Calu3 (cell line): Measurements from ENCODE around the gene ABCA4. TPM values are rescaled to one million over a fixed set of nuclear protein-coding genes. Genes with fewer than 3 reads are reported as not detected.

Source experiments
- BruUV-seq: library from RNA; stranded (reverse); fragments of 400-500 nt; replicated peaks from 2 replicates; lab custom pipeline; 2021; lab: Mats Ljungman, UMichigan
- CTCF ChIA-PET: fragments of 300-600 bp; sonication (Branson Sonifier 250); formaldehyde crosslinking; loops from one replicate; lab custom pipeline; 2022; ENCODE audit warnings: antibody characterized with exemption; lab: Charles Lee
- DNase-seq: peaks from one replicate; pipeline ENCODE4 v3.0.0; 2022
- H3K27ac Mint-ChIP-seq: one replicate; pipeline ENCODE4 v1.8.0; 2022; ENCODE audit warnings: mixed read lengths; ENCODE audit not compliant: unreplicated experiment
- H3K27me3 Mint-ChIP-seq: one replicate; pipeline ENCODE4 v1.8.0; 2022; ENCODE audit warnings: mixed read lengths; ENCODE audit not compliant: unreplicated experiment
- H3K36me3 Mint-ChIP-seq: one replicate; pipeline ENCODE4 v1.8.0; 2022; ENCODE audit warnings: mild to moderate bottlenecking, moderate library complexity, mixed read lengths; ENCODE audit not compliant: insufficient read depth, unreplicated experiment
- H3K4me1 Mint-ChIP-seq: one replicate; pipeline ENCODE4 v1.8.0; 2022; ENCODE audit warnings: mild to moderate bottlenecking, low read depth, mixed read lengths; ENCODE audit not compliant: unreplicated experiment
- H3K4me3 Mint-ChIP-seq: one replicate; pipeline ENCODE4 v1.8.0; 2022; ENCODE audit warnings: mild to moderate bottlenecking, low read depth, moderate library complexity, mixed read lengths; ENCODE audit not compliant: unreplicated experiment
- H3K9me3 Mint-ChIP-seq: one replicate; pipeline ENCODE4 v1.8.0; 2022; ENCODE audit warnings: low read depth, mixed read lengths; ENCODE audit not compliant: unreplicated experiment
- intact Hi-C: fragments of 100-400 bp; cut with micrococcal nuclease; formaldehyde crosslinking; loops from one replicate; pipeline ENCODE4 v1.10.0; 2022; ENCODE audit not compliant: unreplicated experiment
- total RNA-seq: library from RNA; stranded (reverse); gene quantifications from 2 replicates; pipeline ENCODE4 v1.2.3, GENCODE V29; 2022
- TF ChIP-seq, protein P1 (sequence below): fragments of 200-600 bp; IDR thresholded peaks from one replicate; pipeline ENCODE4 v1.8.0; 2022; ENCODE audit warnings: antibody characterized with exemption; ENCODE audit not compliant: unreplicated experiment

The ABCA4 gene
- total RNA-seq, 1 experiment from 2014 or later: 0.31 TPM

DNA sequence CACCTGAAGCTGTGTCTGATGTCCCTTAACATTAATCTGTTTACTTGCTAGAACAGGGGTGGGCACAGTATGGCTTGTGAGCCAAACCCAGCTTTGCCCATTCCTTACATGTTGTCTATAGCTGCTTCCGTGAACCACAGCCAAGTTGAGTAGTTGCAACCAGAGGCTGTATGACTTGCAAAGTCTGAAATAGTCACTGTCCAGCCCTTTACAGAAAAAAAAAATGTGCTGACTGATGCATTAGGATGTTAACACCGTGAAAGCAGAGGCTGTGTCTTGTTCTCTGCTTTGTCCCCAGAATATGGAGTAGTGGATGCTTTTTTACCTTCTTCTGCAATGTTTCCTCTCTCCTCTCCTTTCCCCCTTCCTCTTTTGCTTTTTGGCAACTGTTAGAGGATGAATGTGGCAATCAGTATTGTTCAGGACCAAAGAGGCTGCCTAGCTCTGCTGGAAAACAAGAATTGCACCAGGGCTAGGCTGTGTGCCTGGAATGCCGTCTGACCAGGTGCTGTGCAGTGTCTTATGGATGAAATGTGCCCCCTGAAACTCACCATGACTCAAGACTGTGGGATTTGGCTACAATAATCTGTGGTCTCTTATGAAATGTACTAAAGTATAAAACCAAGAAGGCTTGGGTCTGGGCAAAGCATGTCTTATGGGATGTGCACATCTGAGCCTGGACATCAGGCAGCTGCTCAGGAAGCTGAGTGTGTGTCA is 132.2 kb downstream of the ABCA4 start:
- Mint-ChIP-seq H3K4me1 (peaks cover 8% of the 10 kb centered on the region), H3K9me3 (no peaks in the 10 kb centered on the region), H3K36me3 (no peaks in the 10 kb centered on the region), H3K4me3 (no peak overlapping the region), H3K27ac (no peak overlapping the region), H3K27me3 (peaks cover 15% of the 10 kb centered on the region)
- intact Hi-C loops: no loop called here
- no TSS peak for BruUV-seq
- DNase-seq: peak; percentile 17
- CTCF ChIA-PET: interaction anchor here (0.6 to 0.7 kb wide), 2 partner anchors 44 to 1031 kb away, joined by 3 read pairs; no protein-coding TSS in a partner anchor
- TF ChIP-seq, protein P1, sequence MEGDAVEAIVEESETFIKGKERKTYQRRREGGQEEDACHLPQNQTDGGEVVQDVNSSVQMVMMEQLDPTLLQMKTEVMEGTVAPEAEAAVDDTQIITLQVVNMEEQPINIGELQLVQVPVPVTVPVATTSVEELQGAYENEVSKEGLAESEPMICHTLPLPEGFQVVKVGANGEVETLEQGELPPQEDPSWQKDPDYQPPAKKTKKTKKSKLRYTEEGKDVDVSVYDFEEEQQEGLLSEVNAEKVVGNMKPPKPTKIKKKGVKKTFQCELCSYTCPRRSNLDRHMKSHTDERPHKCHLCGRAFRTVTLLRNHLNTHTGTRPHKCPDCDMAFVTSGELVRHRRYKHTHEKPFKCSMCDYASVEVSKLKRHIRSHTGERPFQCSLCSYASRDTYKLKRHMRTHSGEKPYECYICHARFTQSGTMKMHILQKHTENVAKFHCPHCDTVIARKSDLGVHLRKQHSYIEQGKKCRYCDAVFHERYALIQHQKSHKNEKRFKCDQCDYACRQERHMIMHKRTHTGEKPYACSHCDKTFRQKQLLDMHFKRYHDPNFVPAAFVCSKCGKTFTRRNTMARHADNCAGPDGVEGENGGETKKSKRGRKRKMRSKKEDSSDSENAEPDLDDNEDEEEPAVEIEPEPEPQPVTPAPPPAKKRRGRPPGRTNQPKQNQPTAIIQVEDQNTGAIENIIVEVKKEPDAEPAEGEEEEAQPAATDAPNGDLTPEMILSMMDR: no peak

DNA sequence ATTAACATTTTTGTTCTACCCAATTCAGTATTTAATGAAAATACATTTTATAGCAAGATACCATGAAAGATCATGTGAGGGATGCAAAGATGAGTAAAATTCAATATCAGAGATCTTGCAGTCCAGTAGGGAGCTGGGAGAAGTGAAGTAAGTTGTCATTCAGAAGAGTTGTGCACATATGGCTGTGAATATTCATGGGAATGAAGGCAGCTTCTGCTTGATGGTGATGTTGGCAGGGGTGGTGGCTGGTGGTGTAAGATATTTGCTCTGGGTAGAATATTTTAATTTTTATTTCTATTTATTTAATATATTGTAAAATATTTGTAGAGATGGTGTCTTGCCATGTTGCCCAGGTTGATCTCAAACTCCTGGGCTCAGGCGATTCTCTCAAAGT is 139.7 kb downstream of the ABCA4 start:
- H3K27ac Mint-ChIP-seq: no peak overlapping the region
- BruUV-seq: no TSS peak
- H3K9me3 Mint-ChIP-seq: no peaks in the 10 kb centered on the region
- CTCF ChIA-PET: interaction anchor here (1.0 to 1.4 kb wide), 2 partner anchors 17 to 137 kb away, joined by 3 read pairs; no protein-coding TSS in a partner anchor
- TF ChIP-seq, protein P1: no peak
- H3K27me3 Mint-ChIP-seq: peaks cover 16% of the 10 kb centered on the region
- intact Hi-C loops: no loop called here
- no peaks in the 10 kb centered on the region for H3K4me1 Mint-ChIP-seq
- no peaks in the 10 kb centered on the region for H3K36me3 Mint-ChIP-seq
- H3K4me3 Mint-ChIP-seq: no peak overlapping the region
- DNase-seq: no peak

DNA sequence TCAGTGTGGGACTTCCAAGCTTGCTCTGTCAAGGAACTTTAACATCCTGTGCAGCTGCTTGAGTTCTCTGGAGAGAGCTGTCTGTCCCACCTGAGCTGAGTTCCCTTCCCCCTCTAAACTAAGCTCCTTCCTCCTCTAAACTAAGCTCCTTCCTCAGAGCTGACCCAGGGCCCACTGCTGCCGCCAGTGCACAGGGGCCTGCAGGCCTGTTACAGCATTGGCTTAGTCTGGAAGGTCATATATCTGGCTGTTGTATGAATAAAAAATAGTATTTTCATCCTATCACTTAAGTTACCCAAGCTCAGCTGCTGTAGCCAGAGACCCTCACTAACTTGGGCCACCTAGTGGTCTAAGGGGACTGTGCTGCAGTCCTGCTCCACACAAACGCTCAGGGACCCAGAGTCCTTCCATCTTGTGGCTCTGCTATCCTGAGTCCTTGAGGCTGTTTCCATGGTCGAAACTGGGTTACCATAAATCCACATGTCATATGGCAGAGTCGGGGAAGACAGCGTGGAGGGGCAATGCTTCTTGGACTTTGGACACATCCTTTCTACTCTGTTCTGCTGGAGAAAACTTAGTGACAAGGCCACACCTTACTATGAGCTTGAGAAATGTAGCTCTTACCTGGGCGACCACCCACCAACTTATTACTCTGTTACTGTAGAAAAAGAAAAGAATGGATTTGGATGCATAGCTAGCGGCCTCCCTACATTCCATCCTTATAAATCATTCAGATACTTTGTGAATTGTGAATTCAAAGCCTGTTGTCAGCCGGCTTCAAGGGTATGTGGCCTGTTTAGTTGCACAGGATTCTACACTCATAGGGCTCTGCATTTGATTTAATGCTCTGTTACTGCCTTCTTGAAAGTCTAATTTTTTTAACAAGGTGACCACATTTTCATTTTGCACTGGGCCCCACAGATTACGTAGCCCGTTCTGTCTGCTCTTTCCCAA is 140.4 kb downstream of the ABCA4 start:
- Mint-ChIP-seq H3K36me3 (no peaks in the 10 kb centered on the region), H3K4me1 (no peaks in the 10 kb centered on the region), H3K27me3 (peaks cover 16% of the 10 kb centered on the region), H3K9me3 (no peaks in the 10 kb centered on the region), H3K27ac (no peak overlapping the region), H3K4me3 (no peak overlapping the region)
- CTCF ChIA-PET: interaction anchor here (1.0 to 1.4 kb wide), 4 partner anchors 16 to 136 kb away, joined by 3 to 4 read pairs (median 3); partner anchors contain the start of gene GCLM
- BruUV-seq: no TSS peak
- TF ChIP-seq, protein P1: no peak
- peak; percentile 40 for DNase-seq
- intact Hi-C loops: no loop called here

DNA sequence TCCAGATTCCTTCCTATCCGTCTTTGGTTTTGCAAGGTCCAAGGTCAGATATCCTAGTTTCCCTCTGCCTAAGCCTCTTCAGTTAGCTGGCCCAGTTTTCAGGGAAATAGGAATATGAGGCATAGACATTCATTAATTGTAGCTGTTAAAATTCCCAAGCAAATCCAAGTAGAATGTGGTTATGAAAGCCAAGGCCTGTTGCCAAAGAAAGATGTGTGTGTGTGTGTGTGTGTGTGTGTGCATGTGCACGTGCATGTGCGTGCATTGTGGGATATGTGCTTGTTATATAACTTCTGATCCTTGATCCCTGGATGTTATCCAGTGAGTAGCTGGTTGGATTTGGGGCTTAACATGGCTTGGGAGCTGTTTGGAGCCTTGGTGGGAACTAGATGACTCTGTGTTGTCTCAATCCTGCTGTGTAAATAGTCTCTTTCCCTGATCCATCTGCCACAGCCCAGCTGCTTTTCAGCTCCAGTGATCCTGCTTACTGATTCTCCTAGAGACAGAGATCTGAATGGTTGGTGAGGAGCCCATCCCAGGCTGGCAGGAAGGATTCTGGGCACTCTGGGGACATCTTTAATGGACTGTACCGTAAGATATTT is 141.1 kb downstream of the ABCA4 start:
- intact Hi-C loops: no loop called here
- CTCF ChIA-PET: interaction anchor here (1.0 to 1.4 kb wide), 3 partner anchors 15 to 70 kb away, joined by 3 to 4 read pairs (median 3); partner anchors contain the start of gene GCLM
- Mint-ChIP-seq H3K36me3 (no peaks in the 10 kb centered on the region), H3K27me3 (peaks cover 16% of the 10 kb centered on the region), H3K4me3 (no peak overlapping the region), H3K9me3 (no peaks in the 10 kb centered on the region), H3K27ac (no peak overlapping the region), H3K4me1 (no peaks in the 10 kb centered on the region)
- DNase-seq: no peak
- TF ChIP-seq, protein P1: no peak
- BruUV-seq: no TSS peak
